Measurements from ENCODE around the gene AEBP1.

Gene AEBP1

GRCh38 chr7:44103923-44104859, at the start of gene AEBP1:
Gene AEBP1 (plus strand): TSS chr7:44104345. CDS start chr7:44104666, 321 bp downstream.
- H3K79me2 ChIP-seq (ENCODE audit: low read length) = no peaks in the 10 kb centered on the region
- H3K27ac ChIP-seq (ENCODE audit: low read length) = no peak within 1 kb of the TSS
- no peak within 1 kb of the TSS for H2AFZ ChIP-seq (ENCODE audit: low read depth, low read length)
- H3K36me3 ChIP-seq (replicated peaks; ENCODE audit: low read depth, low read length) = no peaks in the 10 kb centered on the region
- no peaks in the 10 kb centered on the region for H3K27me3 ChIP-seq (ENCODE audit: low read depth, low read length)
- H4K20me1 ChIP-seq (ENCODE audit: insufficient read depth, low read length) = no peaks in the 10 kb centered on the region
- H3K4me3 ChIP-seq (ENCODE audit: low read length) = no peak within 1 kb of the TSS
- H3K9ac ChIP-seq (ENCODE audit: low read length) = no peak within 1 kb of the TSS
- peaks cover 17% of the 10 kb centered on the region for H3K4me1 ChIP-seq (ENCODE audit: low read length)
- no peaks in the 10 kb centered on the region for H3K9me3 ChIP-seq (ENCODE audit: insufficient read depth, low read length)
- no peak within 1 kb of the TSS for H3K4me2 ChIP-seq (ENCODE audit: low read length)
- TF ChIP-seq CTCF (IDR thresholded peaks at IDR 0.05; ENCODE audit: low read depth, low read length) (no peak), EZH2phosphoT487 (IDR thresholded peaks at IDR 0.05; ENCODE audit: low read depth) (no peak)

GRCh38 chr7:44056681-44057080, 47.5 kb upstream of the AEBP1 start:
- H4K20me1 ChIP-seq (ENCODE audit: insufficient read depth, low read length) = peaks cover 13% of the 10 kb centered on the region
- H3K27me3 ChIP-seq (ENCODE audit: low read depth, low read length) = no peaks in the 10 kb centered on the region
- H3K36me3 ChIP-seq (replicated peaks; ENCODE audit: low read depth, low read length) = peaks cover 67% of the 10 kb centered on the region
- H3K9ac ChIP-seq (ENCODE audit: low read length) = no peak overlapping the region
- H3K9me3 ChIP-seq (ENCODE audit: insufficient read depth, low read length) = no peaks in the 10 kb centered on the region
- TF ChIP-seq EZH2phosphoT487 (IDR thresholded peaks at IDR 0.05; ENCODE audit: low read depth) (no peak), CTCF (IDR thresholded peaks at IDR 0.05; ENCODE audit: low read depth, low read length) (no peak)
- H3K4me1 ChIP-seq (ENCODE audit: low read length) = peaks cover 12% of the 10 kb centered on the region
- no peak overlapping the region for H2AFZ ChIP-seq (ENCODE audit: low read depth, low read length)
- 0 out of 2 replicates have a peak, but pooled peaks cover 3% of the 10 kb centered on the region for H3K79me2 ChIP-seq (ENCODE audit: low read length)
- no peak overlapping the region for H3K27ac ChIP-seq (ENCODE audit: low read length)
- no peak overlapping the region for H3K4me2 ChIP-seq (ENCODE audit: low read length)
- H3K4me3 ChIP-seq (ENCODE audit: low read length) = no peak overlapping the region

- Histone ChIP-seq H3K4me2 (ENCODE audit: low read length) (no peak overlapping the region), H3K4me1 (ENCODE audit: low read length) (peaks cover 12% of the 10 kb centered on the region), H3K27me3 (ENCODE audit: low read depth, low read length) (no peaks in the 10 kb centered on the region), H4K20me1 (ENCODE audit: insufficient read depth, low read length) (peaks cover 13% of the 10 kb centered on the region), H3K4me3 (ENCODE audit: low read length) (no peak overlapping the region), H2AFZ (ENCODE audit: low read depth, low read length) (no peak overlapping the region), H3K27ac (ENCODE audit: low read length) (no peak overlapping the region), H3K36me3 (replicated peaks; ENCODE audit: low read depth, low read length) (peaks cover 69% of the 10 kb centered on the region), H3K9ac (ENCODE audit: low read length) (no peak overlapping the region), H3K79me2 (ENCODE audit: low read length) (no peaks in the 10 kb centered on the region), H3K9me3 (ENCODE audit: insufficient read depth, low read length) (no peaks in the 10 kb centered on the region)
- TF ChIP-seq EZH2phosphoT487 (IDR thresholded peaks at IDR 0.05; ENCODE audit: low read depth) (no peak), CTCF (IDR thresholded peaks at IDR 0.05; ENCODE audit: low read depth, low read length) (no peak)
These were observed 46.8 kb upstream of the AEBP1 start for GRCh38 chr7:44057181-44057848.

Measured in OCI-LY3 (cell line).